ENCODE results near the gene KIF4B. TPM values are rescaled to one million over a fixed set of nuclear protein-coding genes. Genes with fewer than 3 reads are reported as not detected.
"Not testable (repeated sequence)": the region's sequence is repeated elsewhere in the genome, so short reads cannot be mapped to it uniquely, and the experiment has no call there.

Gene KIF4B
- polyA plus RNA-seq, 1 of the 3 experiments (the other 2 are of a cell fraction), result 0.02 TPM

- CTCF ChIA-PET, result interaction anchor here (0.6 to 2.1 kb wide), 3 partner anchors 9 to 90 kb away, joined by 3 to 6 read pairs (median 3); no protein-coding TSS in a partner anchor
- DNase-seq, result no peak
- H3K36me3 ChIP-seq (replicated peaks in 1 of 2; ENCODE audit: control insufficient read depth in 1 of 2, insufficient read depth in 2 of 2, low read length in 1 of 2), result no peaks in the 10 kb centered on the region
Measured at GRCh38 chr5:155004138-155004744, 9.3 kb upstream of the KIF4B start.

GRCh38 chr5:155006265-155006664 lies 7.3 kb upstream of the KIF4B start:
- H2AFZ ChIP-seq (ENCODE audit: low read depth); H3K9me3 ChIP-seq; POLR2A ChIA-PET; H3K4me3 ChIP-seq (ENCODE audit: low read depth in 2 of 2, low read length in 1 of 2); CTCF ChIA-PET; H4K20me1 ChIP-seq (ENCODE audit: insufficient read depth); H3K4me2 ChIP-seq; H3K9ac ChIP-seq; H3F3A ChIP-seq (replicated peaks; ENCODE audit: insufficient read depth); H3K36me3 ChIP-seq (replicated peaks in 1 of 2; ENCODE audit: control insufficient read depth in 1 of 2, insufficient read depth in 2 of 2, low read length in 1 of 2); DNase-seq; H3K79me2 ChIP-seq (ENCODE audit: insufficient read depth); H3K27ac ChIP-seq (ENCODE audit: low read depth in 2 of 2, low read length in 1 of 2); H3K27me3 ChIP-seq (ENCODE audit: insufficient read depth); H3K4me1 ChIP-seq (ENCODE audit: control insufficient read depth in 1 of 2, insufficient read depth in 2 of 2, low read depth in 1 of 2, low read length in 1 of 2); H3K9me2 ChIP-seq: not testable (repeated sequence)
- WGBS (ENCODE audit: low lambda C conversion rate), result 12% methylated on average over 1 of the region's 1 CpG

More at GRCh38 chr5:155004138-155004744, 9.3 kb upstream of the KIF4B start:
- H3K9me2 ChIP-seq, result no peaks in the 10 kb centered on the region
- H3K27ac ChIP-seq (ENCODE audit: low read depth in 2 of 2, low read length in 1 of 2), result no peak overlapping the region
- H3F3A ChIP-seq (replicated peaks; ENCODE audit: insufficient read depth), result no peaks in the 10 kb centered on the region
- POLR2A ChIA-PET, result no interaction called here
- no peaks in the 10 kb centered on the region for H3K4me1 ChIP-seq (ENCODE audit: control insufficient read depth in 1 of 2, insufficient read depth in 2 of 2, low read depth in 1 of 2, low read length in 1 of 2)
- WGBS (ENCODE audit: low lambda C conversion rate), result 61% methylated on average over 11 of the region's 11 CpGs
- no peaks in the 10 kb centered on the region for H3K9me3 ChIP-seq
- H2AFZ ChIP-seq (ENCODE audit: low read depth), result no peak overlapping the region
- H3K9ac ChIP-seq, result no peak overlapping the region
- no peak overlapping the region for H3K4me3 ChIP-seq (ENCODE audit: low read depth in 2 of 2, low read length in 1 of 2)
- H3K27me3 ChIP-seq (ENCODE audit: insufficient read depth), result no peaks in the 10 kb centered on the region
- TF ChIP-seq TEAD4 (IDR thresholded peaks at IDR 0.05; ENCODE audit: borderline replicate concordance, insufficient read depth), result no peak
- TF ChIP-seq EZH2phosphoT487 (IDR thresholded peaks at IDR 0.05; ENCODE audit: borderline replicate concordance, low read depth), result no peak
- TF ChIP-seq GABPA (IDR thresholded peaks at IDR 0.05; ENCODE audit: low read depth), result no peak
- TF ChIP-seq GATA2 (CRISPR knock-in tag; IDR thresholded peaks at IDR 0.05), result no peak
- TF ChIP-seq CTCF (IDR thresholded peaks at IDR 0.05), result peak; percentile 32; the same call in 1 of the 2 replicates
- no peak for TF ChIP-seq USF1 (IDR thresholded peaks at IDR 0.05; ENCODE audit: borderline replicate concordance, low read depth)
- TF ChIP-seq FOXM1 (IDR thresholded peaks at IDR 0.05; ENCODE audit: low read depth), result no peak
- TF ChIP-seq NRF1 (IDR thresholded peaks at IDR 0.05; ENCODE audit: low read depth, low read length), result no peak
- no peak for TF ChIP-seq ZBTB33 (IDR thresholded peaks at IDR 0.05; ENCODE audit: borderline replicate concordance, low read depth)
- TF ChIP-seq RAD21 (IDR thresholded peaks at IDR 0.05; ENCODE audit: low read length), result peak; percentile 36
- TF ChIP-seq TCF12 (IDR thresholded peaks at IDR 0.05), result no peak
- H3K79me2 ChIP-seq (ENCODE audit: insufficient read depth), result no peaks in the 10 kb centered on the region
- H4K20me1 ChIP-seq (ENCODE audit: insufficient read depth), result no peaks in the 10 kb centered on the region
- no peak overlapping the region for H3K4me2 ChIP-seq
